ENCODE results near the gene TRIM14.

DNA sequence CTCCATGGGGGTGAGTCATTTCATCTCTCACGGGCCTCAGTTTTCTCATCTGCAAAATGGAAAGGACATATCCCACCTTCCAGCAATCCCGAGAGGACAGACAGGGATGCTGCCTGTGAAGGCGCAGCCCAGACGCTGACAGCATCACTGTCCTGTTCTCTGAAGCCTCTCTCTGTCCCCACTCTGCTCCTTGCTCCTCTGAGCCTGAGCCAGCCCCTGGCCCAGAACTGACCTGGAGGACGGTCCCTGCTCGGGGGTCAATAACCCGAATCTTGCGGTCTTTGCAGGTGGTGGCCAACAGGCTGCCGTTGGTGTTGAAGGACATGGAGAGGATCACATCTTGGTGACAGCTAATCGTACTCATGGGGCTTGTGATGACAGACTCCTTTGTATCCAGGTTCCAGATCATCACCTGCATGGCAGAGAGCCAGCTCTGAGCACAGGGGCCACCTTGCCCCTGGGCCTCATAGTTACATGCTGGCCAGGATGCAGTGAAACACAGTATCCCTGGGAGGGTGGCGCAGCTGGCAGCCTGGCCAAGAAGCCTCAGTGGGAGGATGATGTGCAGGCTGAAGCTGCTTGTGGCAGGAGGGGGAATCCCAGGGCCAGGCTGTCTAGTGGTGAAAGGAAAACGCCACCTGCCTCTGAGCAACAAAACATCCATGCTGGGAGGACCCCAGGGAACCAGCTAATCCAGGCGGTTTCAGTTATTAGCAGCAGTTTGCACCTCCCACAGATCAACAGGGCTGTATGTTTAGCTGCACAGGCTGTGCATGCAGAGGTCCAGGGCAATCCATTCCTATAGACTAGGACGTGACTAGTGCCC is 14.0 kb upstream of the TRIM14 start:
- TF ChIP-seq CTCF (IDR thresholded peaks at IDR 0.05; ENCODE audit: insufficient read depth, low read length, poor library complexity, severe bottlenecking) = no peak
- no peak for TF ChIP-seq EZH2phosphoT487 (conservative IDR thresholded peaks at IDR 0.05; ENCODE audit: low read length)

Measured in SU-DHL-6 (cell line).